Neural cell (in vitro differentiated cells): ENCODE data around the gene DNM3. TPM values are rescaled to one million over a fixed set of nuclear protein-coding genes. Genes with fewer than 3 reads are reported as not detected.

Source experiments
- H2AFZ ChIP-seq: fragments of 200-600, 300-800 bp; sonication (generic), shearing (Covaris generic); 2 replicates; pipeline ENCODE4 v1.6.0; 2014; ENCODE audit warnings: low read depth, mild to moderate bottlenecking, antibody characterized with exemption, low read length, moderate library complexity
- H3F3A ChIP-seq: fragments of 200-600 bp; shearing (Covaris generic); 2 replicates; pipeline ENCODE4 v1.6.1; 2016; ENCODE audit warnings: mild to moderate bottlenecking, moderate library complexity, mixed read lengths, antibody characterized with exemption, low read length; ENCODE audit not compliant: insufficient read depth, poor library complexity, severe bottlenecking
- H3K27ac ChIP-seq: fragments of 200-600, 300-800 bp; sonication (generic), shearing (Covaris generic); 2 replicates; pipeline ENCODE4 v1.5.1; 2014; ENCODE audit warnings: mild to moderate bottlenecking, low read length, moderate library complexity
- H3K27me3 ChIP-seq: fragments of 300-800, 200-600 bp; sonication (generic), shearing (Covaris generic); 2 replicates; pipeline ENCODE4 v1.6.0; 2014; ENCODE audit warnings: mild to moderate bottlenecking, low read depth, low read length, moderate library complexity; ENCODE audit not compliant: insufficient read depth
- H3K36me3 ChIP-seq: fragments of 300-800, 200-600 bp; sonication (generic), shearing (Covaris generic); 2 replicates; pipeline ENCODE4 v1.5.1; 2014; ENCODE audit warnings: mild to moderate bottlenecking, antibody characterized with exemption, low read length, moderate library complexity; ENCODE audit not compliant: insufficient read depth
- H3K4me2 ChIP-seq: fragments of 300-800, 200-600 bp; sonication (generic), shearing (Covaris generic); 2 replicates; pipeline ENCODE4 v1.6.0; 2014; ENCODE audit warnings: mild to moderate bottlenecking, low read length
- H3K4me3 ChIP-seq: fragments of 300-800, 200-600 bp; sonication (generic), shearing (Covaris generic); 2 replicates; pipeline ENCODE4 v1.5.1; 2014; ENCODE audit warnings: mild to moderate bottlenecking, low read length, moderate library complexity
- H3K79me2 ChIP-seq: fragments of 200-600 bp; shearing (Covaris generic); replicated peaks from 2 replicates; pipeline ENCODE4 v1.6.0; 2014; ENCODE audit warnings: mild to moderate bottlenecking, low read length, moderate library complexity; ENCODE audit not compliant: insufficient read depth
- H3K9ac ChIP-seq: fragments of 300-800, 200-600 bp; sonication (generic), shearing (Covaris generic); 2 replicates; pipeline ENCODE4 v1.6.1; 2016; ENCODE audit warnings: mild to moderate bottlenecking, low read length, mixed read lengths
- H3K9me2 ChIP-seq: fragments of 200-600 bp; shearing (Covaris generic); 2 replicates; pipeline ENCODE4 v1.6.1; 2016; ENCODE audit warnings: mild to moderate bottlenecking, low read length, mixed read lengths; ENCODE audit not compliant: insufficient read depth
- H3K9me3 ChIP-seq: fragments of 200-600, 300-800 bp; sonication (generic), shearing (Covaris generic); 2 replicates; pipeline ENCODE4 v1.6.1; 2016; ENCODE audit warnings: mild to moderate bottlenecking, mixed run types, low read length, moderate library complexity, mixed read lengths
- H4K20me1 ChIP-seq: fragments of 200-600 bp; shearing (Covaris generic); 2 replicates; pipeline ENCODE4 v1.6.1; 2016; ENCODE audit warnings: mild to moderate bottlenecking, mixed run types; ENCODE audit not compliant: insufficient read depth
- CTCF ChIP-seq: fragments of 450-650 bp; IDR thresholded peaks from 2 replicates; pipeline ENCODE4 v1.5.1; 2014; ENCODE audit warnings: antibody characterized with exemption, mild to moderate bottlenecking, moderate library complexity; ENCODE audit not compliant: poor library complexity, severe bottlenecking
- EP300 ChIP-seq: fragments of 450-650 bp; conservative IDR thresholded peaks from 2 replicates; pipeline ENCODE4 v1.6.1; 2014; ENCODE audit warnings: antibody characterized with exemption, mild to moderate bottlenecking, moderate library complexity; ENCODE audit not compliant: poor library complexity, severe bottlenecking
- EZH2 ChIP-seq: fragments of 200-600, 300-800 bp; shearing (Covaris generic), sonication (generic); IDR thresholded peaks from 2 replicates; pipeline ENCODE4 v1.6.1; 2014; ENCODE audit warnings: antibody characterized with exemption, low read length, borderline replicate concordance, mild to moderate bottlenecking; ENCODE audit not compliant: insufficient read depth, poor library complexity, severe bottlenecking
- MXI1 ChIP-seq: fragments of 450-650 bp; conservative IDR thresholded peaks from 2 replicates; pipeline ENCODE4 v1.6.1; 2014; ENCODE audit warnings: antibody characterized with exemption, mild to moderate bottlenecking; ENCODE audit not compliant: poor library complexity, severe bottlenecking
- POLR2AphosphoS5 ChIP-seq: IDR thresholded peaks from 2 replicates; pipeline ENCODE4 v1.6.1; 2012
- RAD21 ChIP-seq: fragments of 450-650 bp; conservative IDR thresholded peaks from 2 replicates; pipeline ENCODE4 v1.6.1; 2014; ENCODE audit warnings: antibody characterized with exemption, mild to moderate bottlenecking, moderate library complexity
- REST ChIP-seq: IDR thresholded peaks from 2 replicates; pipeline ENCODE4 v1.6.1; 2012; ENCODE audit warnings: borderline replicate concordance
- SMC3 ChIP-seq: fragments of 450-650 bp; conservative IDR thresholded peaks from 2 replicates; pipeline ENCODE4 v1.6.1; 2014; ENCODE audit warnings: antibody characterized with exemption, mild to moderate bottlenecking, moderate library complexity; ENCODE audit not compliant: poor library complexity
- TAF1 ChIP-seq: IDR thresholded peaks from 2 replicates; pipeline ENCODE4 v1.6.1; 2012; ENCODE audit warnings: low read depth
- polyA plus RNA-seq: library from polyadenylated mRNA; depleted of rRNA; stranded (reverse); fragments of >200 nt; gene quantifications from 2 replicates; pipeline ENCODE4 v1.2.3, GENCODE V29; 2014

Gene DNM3
- polyA plus RNA-seq, 1 donor from 2014 or later: 37.1 TPM

GRCh38 chr1:172238965-172239364 is 397.7 kb downstream of the DNM3 start:
- Histone ChIP-seq H3K27ac (no peak overlapping the region), H2AFZ (no peak overlapping the region), H3K9me2 (no peaks in the 10 kb centered on the region), H3F3A (no peaks in the 10 kb centered on the region), H3K4me2 (no peak overlapping the region), H3K9ac (no peak overlapping the region), H3K27me3 (no peaks in the 10 kb centered on the region), H3K79me2 (no peaks in the 10 kb centered on the region), H3K4me3 (no peak overlapping the region), H3K36me3 (no peaks in the 10 kb centered on the region), H3K9me3 (no peaks in the 10 kb centered on the region), H4K20me1 (no peaks in the 10 kb centered on the region)
- TF ChIP-seq EP300: no peak
- no peak for TF ChIP-seq EZH2
- TF ChIP-seq CTCF: no peak
- no peak for TF ChIP-seq SMC3
- TF ChIP-seq TAF1: no peak
- no peak for TF ChIP-seq MXI1

- H3K9me2 ChIP-seq: no peaks in the 10 kb centered on the region
- H2AFZ ChIP-seq: no peak overlapping the region
- no peak overlapping the region for H3K9ac ChIP-seq
- no peaks in the 10 kb centered on the region for H3K36me3 ChIP-seq
- H3K4me2 ChIP-seq: no peak overlapping the region
- H3K79me2 ChIP-seq: no peaks in the 10 kb centered on the region
- no peak for TF ChIP-seq EP300
- TF ChIP-seq REST: no peak
- TF ChIP-seq MXI1: no peak
- TF ChIP-seq EZH2: no peak
- no peak for TF ChIP-seq TAF1
- no peak for TF ChIP-seq POLR2AphosphoS5
- no peak for TF ChIP-seq CTCF
- TF ChIP-seq SMC3: no peak
- TF ChIP-seq RAD21: no peak
- H3K4me3 ChIP-seq: no peak overlapping the region
- H3K27ac ChIP-seq: no peak overlapping the region
- H3K9me3 ChIP-seq: no peaks in the 10 kb centered on the region
- no peaks in the 10 kb centered on the region for H4K20me1 ChIP-seq
- H3K27me3 ChIP-seq: no peaks in the 10 kb centered on the region
- H3F3A ChIP-seq: no peaks in the 10 kb centered on the region
Observed at GRCh38 chr1:172239901-172240300, 398.6 kb downstream of the DNM3 start.
